Measurements from ENCODE around the gene OBI1. TPM values are rescaled to one million over a fixed set of nuclear protein-coding genes. Genes with fewer than 3 reads are reported as not detected.

OBI1 gene, protein sequence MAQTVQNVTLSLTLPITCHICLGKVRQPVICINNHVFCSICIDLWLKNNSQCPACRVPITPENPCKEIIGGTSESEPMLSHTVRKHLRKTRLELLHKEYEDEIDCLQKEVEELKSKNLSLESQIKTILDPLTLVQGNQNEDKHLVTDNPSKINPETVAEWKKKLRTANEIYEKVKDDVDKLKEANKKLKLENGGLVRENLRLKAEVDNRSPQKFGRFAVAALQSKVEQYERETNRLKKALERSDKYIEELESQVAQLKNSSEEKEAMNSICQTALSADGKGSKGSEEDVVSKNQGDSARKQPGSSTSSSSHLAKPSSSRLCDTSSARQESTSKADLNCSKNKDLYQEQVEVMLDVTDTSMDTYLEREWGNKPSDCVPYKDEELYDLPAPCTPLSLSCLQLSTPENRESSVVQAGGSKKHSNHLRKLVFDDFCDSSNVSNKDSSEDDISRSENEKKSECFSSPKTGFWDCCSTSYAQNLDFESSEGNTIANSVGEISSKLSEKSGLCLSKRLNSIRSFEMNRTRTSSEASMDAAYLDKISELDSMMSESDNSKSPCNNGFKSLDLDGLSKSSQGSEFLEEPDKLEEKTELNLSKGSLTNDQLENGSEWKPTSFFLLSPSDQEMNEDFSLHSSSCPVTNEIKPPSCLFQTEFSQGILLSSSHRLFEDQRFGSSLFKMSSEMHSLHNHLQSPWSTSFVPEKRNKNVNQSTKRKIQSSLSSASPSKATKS
- 9.4 TPM for total RNA-seq
- long read RNA-seq, transcript RNF219-201 (6 exons, 3,529 nt): major isoform, 31 of 38 reads
- long read RNA-seq, partial matches to known transcripts: 1 of 38 reads
- long read RNA-seq, other reads (novel, unspliced or antisense): 6 of 38 reads

DNA sequence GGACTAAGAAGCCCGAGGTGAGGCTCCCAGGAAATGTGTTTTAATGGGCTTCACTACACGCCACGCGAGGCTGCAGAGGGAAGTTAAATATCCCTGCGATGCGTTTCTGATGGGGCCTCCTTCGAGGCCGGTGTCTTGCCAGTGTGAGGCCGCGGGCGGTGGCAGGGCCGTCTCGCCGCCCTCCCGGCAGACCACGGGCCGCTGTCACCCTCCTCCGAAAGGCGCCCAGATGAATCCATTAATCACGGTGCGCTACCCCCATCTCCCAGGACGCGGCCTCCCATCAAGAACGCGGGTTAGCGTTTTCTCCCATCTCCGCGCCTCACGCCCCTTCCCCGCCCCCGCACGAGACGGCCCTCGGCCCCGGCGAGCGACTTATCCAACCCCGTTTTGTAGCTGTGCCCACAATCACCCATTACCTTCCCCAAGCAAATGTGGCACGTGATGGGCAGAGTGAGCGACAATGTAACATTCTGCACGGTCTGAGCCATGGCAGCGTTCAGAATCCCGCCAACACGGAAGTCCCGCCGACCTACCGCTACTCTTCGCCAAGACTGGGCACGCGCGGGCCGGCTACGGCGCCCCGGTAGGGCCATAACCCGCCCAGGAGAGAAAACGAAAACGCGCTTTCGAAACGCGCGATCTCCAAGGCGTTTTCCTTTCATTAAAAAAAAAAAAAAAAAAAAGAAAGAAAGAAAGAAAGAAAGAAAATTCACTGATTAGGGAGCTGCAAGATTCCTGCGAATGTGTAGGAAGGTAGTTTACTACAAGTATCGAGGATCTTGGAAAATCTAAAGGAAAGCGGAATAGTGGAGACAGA lies at the start of gene OBI1:
OBI1 (minus strand) TSS at position 526 of the 820 bp plus-strand sequence; CDS start at position 491, 35 bp downstream.
- peak within 1 kb of the TSS; percentile 78 for H3K27ac ChIP-seq
- no peaks in the 10 kb centered on the region for H3K36me3 ChIP-seq
- H3K27me3 ChIP-seq (ENCODE audit: low read depth): no peaks in the 10 kb centered on the region
- intact Hi-C loops (cut with DNase I): no loop called here
- TF ChIP-seq, protein P1, sequence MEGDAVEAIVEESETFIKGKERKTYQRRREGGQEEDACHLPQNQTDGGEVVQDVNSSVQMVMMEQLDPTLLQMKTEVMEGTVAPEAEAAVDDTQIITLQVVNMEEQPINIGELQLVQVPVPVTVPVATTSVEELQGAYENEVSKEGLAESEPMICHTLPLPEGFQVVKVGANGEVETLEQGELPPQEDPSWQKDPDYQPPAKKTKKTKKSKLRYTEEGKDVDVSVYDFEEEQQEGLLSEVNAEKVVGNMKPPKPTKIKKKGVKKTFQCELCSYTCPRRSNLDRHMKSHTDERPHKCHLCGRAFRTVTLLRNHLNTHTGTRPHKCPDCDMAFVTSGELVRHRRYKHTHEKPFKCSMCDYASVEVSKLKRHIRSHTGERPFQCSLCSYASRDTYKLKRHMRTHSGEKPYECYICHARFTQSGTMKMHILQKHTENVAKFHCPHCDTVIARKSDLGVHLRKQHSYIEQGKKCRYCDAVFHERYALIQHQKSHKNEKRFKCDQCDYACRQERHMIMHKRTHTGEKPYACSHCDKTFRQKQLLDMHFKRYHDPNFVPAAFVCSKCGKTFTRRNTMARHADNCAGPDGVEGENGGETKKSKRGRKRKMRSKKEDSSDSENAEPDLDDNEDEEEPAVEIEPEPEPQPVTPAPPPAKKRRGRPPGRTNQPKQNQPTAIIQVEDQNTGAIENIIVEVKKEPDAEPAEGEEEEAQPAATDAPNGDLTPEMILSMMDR (IDR thresholded peaks at IDR 0.05): no peak
- ATAC-seq (peak; percentile 99), DNase-seq (peak; percentile 95)
- H3K9me3 ChIP-seq: no peaks in the 10 kb centered on the region
- H3K4me3 ChIP-seq: peak within 1 kb of the TSS; percentile 95
- H3K4me1 ChIP-seq: peaks cover 12% of the 10 kb centered on the region

DNA sequence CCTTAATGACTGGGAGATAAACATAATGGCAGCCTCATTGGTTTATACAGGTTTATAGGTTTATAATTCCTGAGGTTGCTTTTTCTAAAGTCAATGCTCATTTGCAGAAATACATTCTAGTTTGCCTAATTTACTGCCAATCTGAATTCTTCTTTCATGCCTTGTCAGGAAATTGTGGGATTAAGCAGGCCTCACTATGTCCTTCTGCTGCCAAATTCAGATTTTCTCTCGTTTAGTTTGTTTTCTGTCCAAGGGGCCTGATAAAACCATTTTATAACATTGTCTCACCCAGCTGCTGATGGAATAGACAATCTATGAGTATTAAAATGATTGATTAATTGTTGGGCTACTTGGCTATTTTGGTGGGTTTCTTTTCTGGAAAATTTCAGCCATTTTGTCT lies 42.4 kb upstream of the OBI1 start:
- DNase-seq (no peak), ATAC-seq (no peak)
- Histone ChIP-seq H3K4me3 (no peak overlapping the region), H3K36me3 (no peaks in the 10 kb centered on the region), H3K9me3 (no peaks in the 10 kb centered on the region), H3K27ac (no peak overlapping the region), H3K4me1 (no peaks in the 10 kb centered on the region), H3K27me3 (ENCODE audit: low read depth) (no peaks in the 10 kb centered on the region)
- TF ChIP-seq, protein P1 (IDR thresholded peaks at IDR 0.05): no peak
- intact Hi-C loops (cut with DNase I): no loop called here

DNA sequence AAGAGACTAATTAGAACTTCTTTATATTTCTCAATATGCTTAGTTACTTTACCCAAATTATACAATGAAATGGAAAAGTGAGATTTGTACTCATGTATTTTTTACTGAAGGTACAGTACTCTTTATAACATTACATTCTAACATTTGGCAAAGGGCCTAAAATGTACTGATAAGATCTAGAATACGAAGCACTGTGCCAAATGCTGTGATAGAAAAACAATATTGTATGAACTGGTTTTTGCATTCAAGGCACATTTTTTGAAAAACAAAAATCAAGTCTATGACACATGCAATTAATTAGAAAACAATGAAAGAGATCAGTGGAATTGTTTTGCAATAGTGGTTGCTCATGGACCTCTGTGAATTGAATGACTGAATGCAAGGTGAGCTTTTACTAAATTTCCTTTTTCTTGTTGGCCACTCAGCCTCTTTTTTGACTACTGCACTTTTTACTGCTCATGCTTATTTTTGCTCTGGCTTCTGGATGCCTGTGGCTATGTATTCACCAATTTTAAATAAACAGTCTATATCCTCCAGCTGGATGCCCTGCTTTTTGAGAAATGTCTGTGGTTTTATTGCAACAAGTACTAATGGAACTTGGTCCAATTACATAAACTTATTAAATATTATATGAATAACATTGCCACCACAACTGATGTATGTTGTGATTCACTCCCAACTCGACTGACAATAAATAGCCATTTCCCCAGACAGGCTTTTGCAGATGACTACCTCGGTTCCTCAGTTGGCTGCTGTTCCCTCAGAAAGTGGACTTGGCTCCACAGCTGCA lies 41.4 kb upstream of the OBI1 start:
- TF ChIP-seq, protein P1 (IDR thresholded peaks at IDR 0.05): no peak
- Histone ChIP-seq H3K4me1 (no peaks in the 10 kb centered on the region), H3K27ac (no peak overlapping the region), H3K9me3 (no peaks in the 10 kb centered on the region), H3K4me3 (no peak overlapping the region), H3K27me3 (ENCODE audit: low read depth) (no peaks in the 10 kb centered on the region), H3K36me3 (no peaks in the 10 kb centered on the region)
- intact Hi-C loops (cut with DNase I): no loop called here
- no peak for DNase-seq
- ATAC-seq: no peak

DNA sequence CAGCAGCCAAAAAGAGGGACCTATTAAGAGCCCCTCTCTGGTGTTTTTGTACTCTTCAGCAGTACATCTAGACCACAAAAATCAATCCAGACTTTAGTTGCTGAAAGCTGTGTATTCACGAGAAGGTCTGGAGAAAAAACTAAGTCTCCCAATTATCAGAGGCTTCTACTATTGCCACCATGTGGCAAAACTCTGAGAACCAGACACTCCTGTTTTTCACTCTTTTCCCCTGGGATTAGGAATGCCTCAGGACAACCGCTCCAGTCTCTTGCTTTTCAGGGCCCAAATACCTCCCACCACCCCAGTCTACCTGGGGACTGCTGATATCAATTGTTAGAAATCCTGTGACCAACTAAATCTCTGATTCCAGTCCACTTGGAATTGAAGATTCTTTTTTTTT lies 30.1 kb upstream of the OBI1 start:
- H3K4me3 ChIP-seq: no peak overlapping the region
- H3K4me1 ChIP-seq: no peaks in the 10 kb centered on the region
- no peaks in the 10 kb centered on the region for H3K9me3 ChIP-seq
- no peak for DNase-seq
- no peak overlapping the region for H3K27ac ChIP-seq
- ATAC-seq: no peak
- no peaks in the 10 kb centered on the region for H3K36me3 ChIP-seq
- intact Hi-C loops (cut with DNase I): no loop called here
- TF ChIP-seq, protein P1 (IDR thresholded peaks at IDR 0.05): no peak
- H3K27me3 ChIP-seq (ENCODE audit: low read depth): no peaks in the 10 kb centered on the region

All from lower lobe of right lung (tissue), 2 donors.